ENCODE measurements around the gene LRP1B.
A peak's percentile ranks its signal among the peaks of the same experiment; 100 is the strongest.

Gene LRP1B

GRCh38 chr2:141633132-141633531 lies 497.7 kb downstream of the LRP1B start:
- no peak for FAIRE-seq

GRCh38 chr2:141630407-141630930 lies 500.3 kb downstream of the LRP1B start:
- no peak for FAIRE-seq

GRCh38 chr2:141620372-141620771 lies 510.4 kb downstream of the LRP1B start:
- FAIRE-seq, result peak; percentile 21

DNA sequence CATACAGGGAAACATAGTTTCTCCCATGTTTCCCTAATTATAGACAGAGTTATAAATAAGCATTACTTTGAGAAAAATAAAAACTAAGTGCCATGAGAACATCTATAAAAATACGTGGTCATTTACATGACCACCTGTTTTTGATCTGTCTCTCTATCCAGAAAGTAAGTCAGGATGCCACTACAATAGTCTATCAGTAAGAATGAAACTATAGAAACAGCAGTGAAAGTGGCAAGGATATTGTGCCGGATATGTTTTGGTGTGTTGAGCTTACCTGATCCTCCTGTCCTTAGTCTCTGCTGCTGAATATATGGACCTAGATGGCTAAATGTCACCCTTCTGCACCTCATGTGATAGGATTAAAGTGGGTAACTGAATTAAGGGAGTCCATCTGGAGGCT lies 512.4 kb downstream of the LRP1B start:
- FAIRE-seq, result no peak

GRCh38 chr2:141611981-141612380 lies 518.8 kb downstream of the LRP1B start:
- FAIRE-seq, result no peak

DNA sequence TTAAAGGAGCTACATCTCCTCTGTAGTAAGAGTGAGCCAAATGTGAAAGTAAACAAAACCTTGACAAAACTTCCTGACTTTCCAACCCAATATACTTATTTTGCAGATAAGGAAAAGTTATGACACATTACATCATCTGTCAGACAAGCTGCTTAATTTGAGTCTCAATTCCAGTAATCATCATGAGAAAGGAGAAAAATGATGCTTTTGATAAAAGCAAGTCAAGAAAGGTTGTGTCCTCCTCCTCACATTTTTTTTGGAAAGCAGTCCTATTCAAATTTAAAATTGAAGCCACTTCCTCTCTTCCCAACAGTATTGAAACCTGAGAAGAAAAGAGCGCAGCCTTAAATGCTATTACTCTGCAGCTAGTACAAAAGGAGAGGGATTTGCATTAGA lies 519.6 kb downstream of the LRP1B start:
- FAIRE-seq, result no peak

GRCh38 chr2:141610564-141611175 lies 520.1 kb downstream of the LRP1B start:
- FAIRE-seq, result no peak

DNA sequence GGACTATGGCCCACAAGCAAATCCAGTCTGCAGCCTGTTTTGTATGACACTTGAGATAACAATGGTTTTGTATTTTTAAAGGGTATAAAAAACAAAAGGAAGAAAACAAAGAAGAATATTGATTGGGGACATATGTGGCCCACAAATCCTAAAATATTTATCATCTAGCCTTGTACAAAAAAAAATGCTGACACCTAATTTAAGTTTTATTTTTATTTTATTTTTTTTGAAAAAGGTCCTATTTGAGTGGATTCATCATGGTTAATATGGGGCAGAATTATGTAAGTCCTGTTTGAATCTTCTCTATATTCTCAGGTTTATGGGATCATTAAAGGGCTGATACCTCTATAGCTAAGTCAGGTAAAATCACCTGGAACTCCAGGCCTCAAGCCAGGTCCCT lies 525.7 kb downstream of the LRP1B start:
- no peak for FAIRE-seq

DNA sequence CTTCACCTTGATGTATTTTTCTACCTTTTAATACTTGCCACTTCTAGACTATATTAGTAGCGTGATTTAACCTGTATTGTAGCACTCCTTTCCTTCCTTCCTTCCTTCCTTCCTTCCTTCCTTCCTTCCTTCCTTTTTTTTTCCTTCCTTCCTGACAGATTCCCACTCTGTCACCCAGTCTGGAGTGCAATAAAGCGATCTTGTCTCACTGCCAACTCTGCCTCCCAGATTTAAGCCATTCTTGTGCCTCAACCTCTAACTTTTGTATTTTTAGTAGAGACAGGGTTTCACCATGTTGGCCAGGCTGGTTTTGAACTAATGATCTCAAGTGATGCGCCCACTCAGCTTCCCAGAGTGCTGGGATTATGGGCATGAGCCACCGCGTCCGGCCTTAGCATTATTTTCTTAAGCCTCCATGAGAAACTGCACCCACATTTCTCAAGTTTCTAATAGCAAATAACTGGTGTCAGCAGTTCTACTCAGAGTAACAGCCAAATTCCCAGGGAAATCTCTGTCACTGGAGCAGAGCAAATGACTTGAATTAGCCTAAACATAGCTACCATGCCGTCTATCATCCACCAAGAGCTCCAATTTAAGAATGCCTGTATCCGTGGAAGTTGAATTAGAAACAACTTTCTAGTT lies 529.2 kb downstream of the LRP1B start:
- no peak for FAIRE-seq

- no peak for FAIRE-seq
Measured at GRCh38 chr2:141599721-141600120, 531.1 kb downstream of the LRP1B start.

- no peak for FAIRE-seq
Measured at GRCh38 chr2:141598982-141599381, 531.8 kb downstream of the LRP1B start.

GRCh38 chr2:141595316-141595920 lies 535.4 kb downstream of the LRP1B start:
- no peak for FAIRE-seq

- FAIRE-seq, result no peak
Measured at GRCh38 chr2:141591787-141592186, 539.0 kb downstream of the LRP1B start.

GRCh38 chr2:141590620-141591019 lies 540.2 kb downstream of the LRP1B start:
- no peak for FAIRE-seq

GRCh38 chr2:141589314-141589713 lies 541.5 kb downstream of the LRP1B start:
- no peak for FAIRE-seq

- FAIRE-seq, result no peak
Measured at GRCh38 chr2:141586985-141587384, 543.8 kb downstream of the LRP1B start.

GRCh38 chr2:141582213-141582612 lies 548.6 kb downstream of the LRP1B start:
- no peak for FAIRE-seq

DNA sequence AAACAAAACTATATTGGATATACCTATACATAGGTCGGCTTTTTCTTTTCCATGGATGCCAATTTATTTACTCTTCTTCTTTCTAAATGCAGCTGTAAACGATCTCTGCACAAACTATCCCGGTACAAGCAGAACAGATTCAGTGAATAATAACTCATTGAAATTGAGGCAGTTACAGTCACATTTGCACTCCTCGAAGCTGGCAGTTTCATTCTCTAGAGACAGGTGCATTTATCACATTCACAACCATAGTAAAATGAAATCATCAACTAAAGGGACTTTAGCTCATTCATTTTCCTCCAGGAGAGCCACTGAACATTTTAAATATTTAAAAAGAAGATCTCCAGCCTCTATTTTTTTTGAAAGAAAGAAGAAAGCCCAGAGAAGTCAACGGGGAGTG lies 551.7 kb downstream of the LRP1B start:
- FAIRE-seq, result no peak

GRCh38 chr2:141570474-141571131 lies 560.2 kb downstream of the LRP1B start:
- FAIRE-seq, result no peak

DNA sequence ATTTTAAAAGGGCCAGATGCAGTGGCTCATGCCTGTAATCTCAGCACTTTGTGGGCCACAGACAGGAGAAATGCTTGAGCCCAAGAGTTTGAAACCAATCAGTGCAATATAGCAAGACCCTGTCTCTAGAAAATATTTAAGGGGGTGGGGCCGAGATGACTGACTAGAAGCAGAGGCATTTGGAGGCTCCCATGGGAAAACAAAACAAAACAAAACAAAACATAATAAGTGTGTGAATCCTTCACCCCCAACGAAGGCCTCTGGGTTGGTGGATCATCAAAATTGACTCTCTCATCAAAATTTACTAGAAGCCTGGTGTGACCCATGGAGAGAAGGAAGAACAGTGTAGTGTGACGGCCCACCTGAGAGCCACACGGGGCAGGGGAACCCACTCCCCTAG lies 560.9 kb downstream of the LRP1B start:
- no peak for FAIRE-seq

- FAIRE-seq, result no peak
Measured at GRCh38 chr2:141565597-141565996, 565.2 kb downstream of the LRP1B start.

DNA sequence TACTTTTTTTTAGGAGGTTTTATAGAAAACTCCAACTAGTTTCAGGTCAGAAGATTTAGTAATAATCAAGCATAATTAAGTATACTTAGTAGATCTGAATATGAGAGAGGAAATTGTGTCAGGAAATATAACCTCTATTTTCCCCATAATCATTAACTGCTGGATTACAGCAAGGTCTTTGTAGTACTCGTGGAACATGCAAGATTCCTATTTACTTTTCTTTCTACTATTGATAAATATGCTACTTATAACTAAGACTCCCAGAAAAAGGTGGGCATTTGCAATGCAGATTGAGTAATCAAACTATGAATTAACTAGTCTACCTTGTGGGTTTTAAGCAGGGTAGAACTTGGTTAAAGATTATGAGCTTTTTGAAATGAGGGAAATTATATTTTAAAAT lies 570.1 kb downstream of the LRP1B start:
- FAIRE-seq, result no peak

- no peak for FAIRE-seq
Measured at GRCh38 chr2:141557329-141558095, 573.3 kb downstream of the LRP1B start.

Measured in endometrium (tissue), 2 donors.